Transverse colon (tissue), 4 donors: ENCODE data around the gene ANAPC15.

Source experiments
- POLR2A ChIP-seq: fragments of 450-650 bp; IDR thresholded peaks from one replicate; pipeline ENCODE4 v1.6.1; 2016; ENCODE audit warnings: antibody characterized with exemption, mild to moderate bottlenecking, moderate library complexity
- POLR2AphosphoS5 ChIP-seq, 3 donors: sonication (generic); formaldehyde crosslinking; IDR thresholded peaks; one replicate each; pipeline ENCODE4 v1.6.1; 2016; ENCODE audit warnings: antibody characterized with exemption in 3 of 3
- TF ChIP-seq, protein P1 (sequence below), 5 experiments: fragments of 200-600 bp in 3 of 5; fragments of 450-650 bp in 2 of 5; sonication (generic) in 3 of 5; IDR thresholded peaks; 1 replicate in 2 of 5; 2 replicates in 3 of 5; pipeline ENCODE4 v1.5.1; 2016 to 2017; ENCODE audit warnings: antibody characterized with exemption in 5 of 5, inconsistent platforms in 3 of 5, mild to moderate bottlenecking in 2 of 5, moderate library complexity in 1 of 5

DNA sequence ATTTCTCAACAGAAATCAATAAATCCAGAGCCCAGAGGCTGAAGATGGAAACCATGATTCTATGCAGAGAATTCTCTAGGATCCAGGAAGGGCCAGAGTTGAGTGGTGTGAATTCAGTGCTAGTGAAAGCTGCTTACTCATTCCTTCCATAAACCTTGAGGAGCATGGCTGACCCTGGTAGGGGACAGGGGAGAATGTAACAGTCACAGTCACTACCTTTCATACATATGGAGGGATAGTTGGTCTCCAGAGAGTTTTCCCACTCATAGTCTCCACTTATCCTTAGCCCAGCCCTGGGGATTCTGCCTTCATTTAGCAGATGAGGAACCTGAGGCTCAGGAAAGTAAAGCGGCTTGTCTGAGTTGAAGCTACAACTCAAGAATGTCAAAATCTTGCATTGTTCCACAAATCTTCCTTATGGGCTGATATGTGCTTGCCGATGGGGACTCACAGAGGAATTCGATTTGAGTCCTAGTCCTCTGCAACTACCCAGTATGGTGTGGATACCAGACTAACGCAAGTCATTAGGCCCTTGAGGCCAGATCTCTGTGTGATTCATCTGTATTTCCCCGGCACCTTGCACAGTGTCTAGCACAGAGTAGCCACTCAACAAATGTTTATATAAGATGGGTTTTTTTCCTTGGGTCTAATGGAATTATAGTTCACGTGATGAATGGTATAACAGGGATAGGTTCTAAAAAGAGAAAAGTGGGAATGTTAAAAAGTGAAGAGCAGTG is 3.7 kb upstream of the ANAPC15 start:
- TF ChIP-seq POLR2A = no peak
- TF ChIP-seq, protein P1, sequence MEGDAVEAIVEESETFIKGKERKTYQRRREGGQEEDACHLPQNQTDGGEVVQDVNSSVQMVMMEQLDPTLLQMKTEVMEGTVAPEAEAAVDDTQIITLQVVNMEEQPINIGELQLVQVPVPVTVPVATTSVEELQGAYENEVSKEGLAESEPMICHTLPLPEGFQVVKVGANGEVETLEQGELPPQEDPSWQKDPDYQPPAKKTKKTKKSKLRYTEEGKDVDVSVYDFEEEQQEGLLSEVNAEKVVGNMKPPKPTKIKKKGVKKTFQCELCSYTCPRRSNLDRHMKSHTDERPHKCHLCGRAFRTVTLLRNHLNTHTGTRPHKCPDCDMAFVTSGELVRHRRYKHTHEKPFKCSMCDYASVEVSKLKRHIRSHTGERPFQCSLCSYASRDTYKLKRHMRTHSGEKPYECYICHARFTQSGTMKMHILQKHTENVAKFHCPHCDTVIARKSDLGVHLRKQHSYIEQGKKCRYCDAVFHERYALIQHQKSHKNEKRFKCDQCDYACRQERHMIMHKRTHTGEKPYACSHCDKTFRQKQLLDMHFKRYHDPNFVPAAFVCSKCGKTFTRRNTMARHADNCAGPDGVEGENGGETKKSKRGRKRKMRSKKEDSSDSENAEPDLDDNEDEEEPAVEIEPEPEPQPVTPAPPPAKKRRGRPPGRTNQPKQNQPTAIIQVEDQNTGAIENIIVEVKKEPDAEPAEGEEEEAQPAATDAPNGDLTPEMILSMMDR (IDR thresholded peaks at IDR 0.05) = no peak
- TF ChIP-seq POLR2AphosphoS5 (IDR thresholded peaks at IDR 0.05) = no peak
